Endothelial cell (in vitro differentiated cells): ENCODE results near the gene MLYCD. TPM values are rescaled to one million over a fixed set of nuclear protein-coding genes. Genes with fewer than 3 reads are reported as not detected.

Source experiments
- DNase-seq: peaks from one replicate; pipeline ENCODE4 v3.0.0; 2021; ENCODE audit warnings: low spot score
- H3K27ac Mint-ChIP-seq: one replicate; pipeline ENCODE4 v1.8.0; 2021; ENCODE audit warnings: mixed read lengths, inconsistent platforms; ENCODE audit not compliant: unreplicated experiment
- H3K27me3 Mint-ChIP-seq: one replicate; pipeline ENCODE4 v1.8.0; 2021; ENCODE audit warnings: mild to moderate bottlenecking, moderate library complexity, mixed read lengths, inconsistent platforms; ENCODE audit not compliant: unreplicated experiment
- H3K36me3 Mint-ChIP-seq: one replicate; pipeline ENCODE4 v1.8.0; 2021; ENCODE audit warnings: mild to moderate bottlenecking, low read depth, mixed read lengths, inconsistent platforms; ENCODE audit not compliant: unreplicated experiment
- H3K4me1 Mint-ChIP-seq: one replicate; pipeline ENCODE4 v1.8.0; 2021; ENCODE audit warnings: mild to moderate bottlenecking, mixed read lengths, inconsistent platforms; ENCODE audit not compliant: unreplicated experiment
- H3K4me3 Mint-ChIP-seq: one replicate; pipeline ENCODE4 v1.8.0; 2021; ENCODE audit warnings: mild to moderate bottlenecking, mixed read lengths, inconsistent platforms; ENCODE audit not compliant: unreplicated experiment
- H3K9me3 Mint-ChIP-seq: one replicate; pipeline ENCODE4 v1.8.0; 2021; ENCODE audit warnings: mixed read lengths, inconsistent platforms; ENCODE audit not compliant: unreplicated experiment
- CTCF ChIP-seq: fragments of 200-600 bp; sonication (generic); IDR thresholded peaks from one replicate; pipeline ENCODE4 v1.5.0; 2021; ENCODE audit warnings: antibody characterized with exemption; ENCODE audit not compliant: unreplicated experiment
- long read RNA-seq: library from polyadenylated mRNA; unstranded; transcript quantifications from one replicate; pipeline ENCODE4 v2.0.0, GENCODE V29; 2020; ENCODE audit not compliant: unreplicated experiment
- total RNA-seq: library from RNA; stranded (reverse); fragmentation: NEBNext Ultra II Directional; extraction: Animal tissue kit (Norgen Biotek cat#: 25700); gene quantifications from one replicate; pipeline ENCODE4 v1.2.1, GENCODE V29; 2021; ENCODE audit not compliant: unreplicated experiment

Gene MLYCD
- total RNA-seq, result 3.0 TPM
- long read RNA-seq, full-length matches to known transcripts, result 18 of 19 reads
- long read RNA-seq, partial matches to known transcripts, result 0 of 19 reads
- long read RNA-seq, other reads (novel, unspliced or antisense), result 1 of 19 reads

- H3K4me1 Mint-ChIP-seq, result peaks cover 9% of the 10 kb centered on the region
- H3K27me3 Mint-ChIP-seq, result peaks cover 9% of the 10 kb centered on the region
- peak within 1 kb of the TSS; percentile 68 for H3K27ac Mint-ChIP-seq
- no peak for TF ChIP-seq CTCF
- no peaks in the 10 kb centered on the region for H3K9me3 Mint-ChIP-seq
- no peaks in the 10 kb centered on the region for H3K36me3 Mint-ChIP-seq
- H3K4me3 Mint-ChIP-seq, result peak within 1 kb of the TSS; percentile 95
- DNase-seq, result peak; percentile 78
These were observed at the start of gene MLYCD for GRCh38 chr16:83898463-83899271. Gene MLYCD (plus strand): TSS chr16:83899115. CDS start chr16:83899145, 30 bp downstream.

- Mint-ChIP-seq H3K9me3 (no peaks in the 10 kb centered on the region), H3K27me3 (peaks cover 2% of the 10 kb centered on the region), H3K27ac (no peak overlapping the region), H3K36me3 (no peaks in the 10 kb centered on the region), H3K4me3 (no peak overlapping the region), H3K4me1 (peaks cover 12% of the 10 kb centered on the region)
- no peak for DNase-seq
- no peak for TF ChIP-seq CTCF
These were observed 49.5 kb upstream of the MLYCD start for GRCh38 chr16:83849421-83849820.

- Mint-ChIP-seq H3K4me1 (peaks cover 12% of the 10 kb centered on the region), H3K4me3 (no peak overlapping the region), H3K36me3 (no peaks in the 10 kb centered on the region), H3K9me3 (no peaks in the 10 kb centered on the region), H3K27ac (no peak overlapping the region), H3K27me3 (peaks cover 2% of the 10 kb centered on the region)
- TF ChIP-seq CTCF, result no peak
- DNase-seq, result no peak
These were observed 48.0 kb upstream of the MLYCD start for GRCh38 chr16:83850947-83851346.

- Mint-ChIP-seq H3K4me3 (no peak overlapping the region), H3K27me3 (peaks cover 2% of the 10 kb centered on the region), H3K36me3 (no peaks in the 10 kb centered on the region), H3K27ac (no peak overlapping the region), H3K4me1 (peaks cover 12% of the 10 kb centered on the region), H3K9me3 (no peaks in the 10 kb centered on the region)
- no peak for TF ChIP-seq CTCF
- DNase-seq, result no peak
These were observed 47.4 kb upstream of the MLYCD start for GRCh38 chr16:83851473-83851872.

GRCh38 chr16:83852774-83853173 is 46.1 kb upstream of the MLYCD start:
- TF ChIP-seq CTCF, result no peak

More at GRCh38 chr16:83852774-83853173, 46.1 kb upstream of the MLYCD start:
- Mint-ChIP-seq H3K4me1 (peaks cover 3% of the 10 kb centered on the region), H3K27me3 (no peaks in the 10 kb centered on the region), H3K4me3 (no peak overlapping the region), H3K36me3 (no peaks in the 10 kb centered on the region), H3K9me3 (no peaks in the 10 kb centered on the region), H3K27ac (no peak overlapping the region)
- no peak for DNase-seq
